Astrocyte (in vitro differentiated cells and primary cell): ENCODE measurements around the gene DNAJC11. TPM values are rescaled to one million over a fixed set of nuclear protein-coding genes. Genes with fewer than 3 reads are reported as not detected.

Source experiments
- DNase-seq: peaks from one replicate; pipeline ENCODE4 v3.0.0-alpha.2; 2010; ENCODE audit warnings: low read depth
- FAIRE-seq: peaks from 2 replicates; lab custom pipeline; 2011; peaks lifted over from hg19 to GRCh38; lab: Jason Lieb, UNC
- H2AFZ ChIP-seq: 2 replicates; pipeline ENCODE4 v1.6.0; 2012; ENCODE audit warnings: low read depth, low read length, inconsistent platforms
- H3K27ac ChIP-seq: 2 replicates; pipeline ENCODE4 v1.5.1; 2011; ENCODE audit warnings: low read depth, low read length, inconsistent platforms
- H3K27me3 ChIP-seq: 2 replicates; pipeline ENCODE4 v1.6.0; 2011; ENCODE audit warnings: low read length, inconsistent platforms; ENCODE audit not compliant: insufficient read depth
- H3K36me3 ChIP-seq: 2 replicates; pipeline ENCODE4 v1.5.1; 2011; ENCODE audit warnings: low read length, inconsistent platforms; ENCODE audit not compliant: insufficient read depth
- H3K4me1 ChIP-seq: 2 replicates; pipeline ENCODE4 v1.5.1; 2011; ENCODE audit warnings: low read length, inconsistent platforms; ENCODE audit not compliant: insufficient read depth
- H3K4me2 ChIP-seq: 2 replicates; pipeline ENCODE4 v1.6.0; 2012; ENCODE audit warnings: low read length, inconsistent platforms
- H3K4me3 ChIP-seq: 2 replicates; pipeline ENCODE4 v1.5.1; 2011; ENCODE audit warnings: low read depth, mild to moderate bottlenecking, low read length, inconsistent platforms; ENCODE audit not compliant: insufficient read depth
- H3K79me2 ChIP-seq: 2 replicates; pipeline ENCODE4 v1.6.0; 2012; ENCODE audit warnings: mild to moderate bottlenecking, low read length, inconsistent platforms; ENCODE audit not compliant: insufficient read depth
- H3K9ac ChIP-seq: 2 replicates; pipeline ENCODE4 v1.6.0; 2012; ENCODE audit warnings: mild to moderate bottlenecking, low read length, inconsistent platforms
- H3K9me3 ChIP-seq: 2 replicates; pipeline ENCODE4 v1.5.1; 2012; ENCODE audit warnings: low read depth, mild to moderate bottlenecking, low read length, inconsistent platforms; ENCODE audit not compliant: insufficient read depth
- H4K20me1 ChIP-seq: 2 replicates; pipeline ENCODE4 v1.6.0; 2012; ENCODE audit warnings: low read length, inconsistent platforms; ENCODE audit not compliant: insufficient read depth
- H3K27ac Mint-ChIP-seq: one replicate; pipeline ENCODE4 v1.8.0; 2021; ENCODE audit warnings: mild to moderate bottlenecking, mixed read lengths; ENCODE audit not compliant: unreplicated experiment
- H3K27me3 Mint-ChIP-seq: one replicate; pipeline ENCODE4 v1.8.0; 2021; ENCODE audit warnings: low read depth, mixed read lengths; ENCODE audit not compliant: unreplicated experiment
- H3K36me3 Mint-ChIP-seq: one replicate; pipeline ENCODE4 v1.8.0; 2021; ENCODE audit warnings: low read depth, mixed read lengths; ENCODE audit not compliant: unreplicated experiment
- H3K4me1 Mint-ChIP-seq: one replicate; pipeline ENCODE4 v1.8.0; 2021; ENCODE audit warnings: low read depth, mixed read lengths; ENCODE audit not compliant: unreplicated experiment
- H3K4me3 Mint-ChIP-seq: one replicate; pipeline ENCODE4 v1.8.0; 2021; ENCODE audit warnings: mild to moderate bottlenecking, moderate library complexity, mixed read lengths; ENCODE audit not compliant: unreplicated experiment
- H3K9me3 Mint-ChIP-seq: one replicate; pipeline ENCODE4 v1.8.0; 2021; ENCODE audit warnings: mild to moderate bottlenecking, mixed read lengths; ENCODE audit not compliant: unreplicated experiment
- CTCF ChIP-seq: IDR thresholded peaks from 2 replicates; pipeline ENCODE4 v1.5.1; 2011; ENCODE audit warnings: low read depth, mild to moderate bottlenecking, inconsistent platforms, low read length, moderate library complexity; ENCODE audit not compliant: insufficient read depth
- EZH2 ChIP-seq: IDR thresholded peaks from 2 replicates; pipeline ENCODE4 v1.6.1; 2012; ENCODE audit warnings: mild to moderate bottlenecking, low read length, inconsistent platforms; ENCODE audit not compliant: insufficient read depth
- total RNA-seq: library from RNA; stranded (reverse); gene quantifications from 2 replicates; pipeline ENCODE4 v1.2.1, GENCODE V29; 2021

Gene DNAJC11
- total RNA-seq, 1 donor from 2014 or later, result 63.9 TPM

- TF ChIP-seq CTCF (no peak), EZH2 (no peak)
- peak within 1 kb of the TSS; percentile 98 for H3K4me3 Mint-ChIP-seq
- no peak for FAIRE-seq
Observed at GRCh38 chr1:6602669-6603237, 98.9 kb downstream of the DNAJC11 start, which contains the start of gene KLHL21. Gene KLHL21, minus strand, starts transcription at chr1:6602869. Its CDS starts 52 bp downstream, at chr1:6602817.

GRCh38 chr1:6601923-6602668 lies 99.5 kb downstream of the DNAJC11 start:
- Histone ChIP-seq H4K20me1 (peaks cover 47% of the 10 kb centered on the region), H3K4me3 (peak overlapping the region; percentile 77), H2AFZ (peak overlapping the region; percentile 39), H3K4me2 (peak overlapping the region; percentile 94), H3K4me1 (peaks cover 39% of the 10 kb centered on the region), H3K9ac (peak overlapping the region; percentile 90), H3K27ac (peak overlapping the region; percentile 95), H3K27me3 (no peaks in the 10 kb centered on the region), H3K9me3 (no peaks in the 10 kb centered on the region), H3K79me2 (peaks cover 51% of the 10 kb centered on the region), H3K36me3 (peaks cover 3% of the 10 kb centered on the region)
- no peak for TF ChIP-seq EZH2
- TF ChIP-seq CTCF, result no peak
- Mint-ChIP-seq H3K36me3 (peaks cover 7% of the 10 kb centered on the region), H3K9me3 (no peaks in the 10 kb centered on the region), H3K27ac (peak overlapping the region; percentile 93), H3K27me3 (no peaks in the 10 kb centered on the region), H3K4me1 (peaks cover 15% of the 10 kb centered on the region), H3K4me3 (peak overlapping the region; percentile 98)
- DNase-seq (peak; percentile 58), FAIRE-seq (no peak)

More at GRCh38 chr1:6602669-6603237, 98.9 kb downstream of the DNAJC11 start, which contains the start of gene KLHL21:
- Histone ChIP-seq H4K20me1 (peaks cover 41% of the 10 kb centered on the region), H3K9ac (peak within 1 kb of the TSS; percentile 90), H3K27me3 (no peaks in the 10 kb centered on the region), H3K4me1 (peaks cover 39% of the 10 kb centered on the region), H3K79me2 (peaks cover 45% of the 10 kb centered on the region), H3K4me2 (peak within 1 kb of the TSS; percentile 94), H3K27ac (peak within 1 kb of the TSS; percentile 95), H2AFZ (peak within 1 kb of the TSS; percentile 76), H3K4me3 (peak within 1 kb of the TSS; percentile 77), H3K9me3 (no peaks in the 10 kb centered on the region), H3K36me3 (peaks cover 1% of the 10 kb centered on the region)
- Mint-ChIP-seq H3K27ac (peak within 1 kb of the TSS; percentile 99), H3K4me1 (peaks cover 15% of the 10 kb centered on the region), H3K36me3 (peaks cover 6% of the 10 kb centered on the region), H3K9me3 (no peaks in the 10 kb centered on the region), H3K27me3 (no peaks in the 10 kb centered on the region)
- peak; percentile 69 for DNase-seq
